Stimulated activated CD8-positive, alpha-beta memory T cell treated with anti-CD3 and anti-CD28 coated beads, Interleukin-15, amount 100 ng/mL, for 24 hours (primary cell): ENCODE results near the gene TACSTD2.
"Not testable (repeated sequence)": the region's sequence is repeated elsewhere in the genome, so short reads cannot be mapped to it uniquely, and the experiment has no call there.

ENCODE experiments used
- DNase-seq: peaks from one replicate; pipeline ENCODE4 v3.0.0-alpha.2; 2020; ENCODE audit warnings: low read depth

The TACSTD2 gene

DNA sequence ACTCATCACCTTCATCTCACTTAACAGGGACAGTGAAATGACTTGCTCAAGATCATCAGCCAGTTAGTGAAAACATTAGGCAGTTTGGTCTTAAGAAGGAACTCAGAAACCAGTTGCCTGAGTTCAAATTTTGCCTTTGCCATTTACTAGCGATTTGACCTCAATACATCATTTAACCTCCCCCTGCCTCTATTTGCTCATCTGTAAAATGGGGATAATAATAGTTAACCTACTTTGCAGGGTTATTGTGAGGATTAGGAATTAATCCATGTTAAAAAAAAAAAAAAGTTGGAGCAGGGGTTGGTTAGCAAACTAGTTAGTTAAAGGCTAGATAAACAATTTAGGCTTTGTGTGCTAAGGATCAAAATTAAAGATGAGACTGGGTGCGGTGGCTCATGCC is 10.6 kb upstream of the TACSTD2 start:
- no peak for DNase-seq

DNA sequence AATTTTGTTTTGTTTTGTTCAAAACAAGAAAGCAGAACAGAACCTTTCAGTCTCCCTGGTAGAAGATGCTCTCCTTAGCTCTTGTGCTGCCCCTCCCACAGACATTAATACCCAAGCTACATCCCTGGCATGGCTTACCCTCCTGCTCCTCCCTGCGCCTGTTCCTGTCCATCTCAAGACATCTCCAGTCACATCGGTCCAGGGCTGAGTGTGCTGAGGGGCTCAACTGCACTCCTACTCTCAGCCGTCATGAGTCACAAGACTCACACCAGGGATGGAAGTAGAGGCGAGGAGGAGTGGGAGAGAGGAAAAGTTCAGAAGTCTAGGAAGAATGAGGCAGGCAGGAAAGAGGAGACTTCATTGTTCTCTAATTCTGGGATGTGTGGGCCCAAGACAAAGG is 9.2 kb upstream of the TACSTD2 start:
- no peak for DNase-seq

GRCh38 chr1:58585581-58586151 is 8.6 kb upstream of the TACSTD2 start:
- DNase-seq, result no peak

DNA sequence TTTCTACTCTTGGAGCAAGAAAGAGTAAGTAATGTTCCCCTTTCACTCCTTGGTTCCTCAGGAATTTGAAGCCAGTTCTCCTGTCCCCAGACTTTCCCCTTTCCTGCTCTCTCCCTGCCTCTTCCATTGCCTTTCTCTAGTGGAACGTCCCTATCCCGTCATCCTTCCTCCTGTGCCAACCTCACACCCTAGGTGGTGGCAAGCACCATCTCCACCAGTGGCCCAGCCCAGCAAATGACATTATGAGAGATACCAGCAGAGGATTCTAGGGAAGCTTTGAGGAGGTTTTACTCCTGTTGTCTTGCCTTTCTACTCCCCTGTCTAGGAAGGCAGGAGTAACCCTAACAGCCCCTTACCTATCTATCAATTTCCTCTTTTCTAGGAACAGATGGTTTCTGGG is 8.1 kb upstream of the TACSTD2 start:
- DNase-seq, result no peak

DNA sequence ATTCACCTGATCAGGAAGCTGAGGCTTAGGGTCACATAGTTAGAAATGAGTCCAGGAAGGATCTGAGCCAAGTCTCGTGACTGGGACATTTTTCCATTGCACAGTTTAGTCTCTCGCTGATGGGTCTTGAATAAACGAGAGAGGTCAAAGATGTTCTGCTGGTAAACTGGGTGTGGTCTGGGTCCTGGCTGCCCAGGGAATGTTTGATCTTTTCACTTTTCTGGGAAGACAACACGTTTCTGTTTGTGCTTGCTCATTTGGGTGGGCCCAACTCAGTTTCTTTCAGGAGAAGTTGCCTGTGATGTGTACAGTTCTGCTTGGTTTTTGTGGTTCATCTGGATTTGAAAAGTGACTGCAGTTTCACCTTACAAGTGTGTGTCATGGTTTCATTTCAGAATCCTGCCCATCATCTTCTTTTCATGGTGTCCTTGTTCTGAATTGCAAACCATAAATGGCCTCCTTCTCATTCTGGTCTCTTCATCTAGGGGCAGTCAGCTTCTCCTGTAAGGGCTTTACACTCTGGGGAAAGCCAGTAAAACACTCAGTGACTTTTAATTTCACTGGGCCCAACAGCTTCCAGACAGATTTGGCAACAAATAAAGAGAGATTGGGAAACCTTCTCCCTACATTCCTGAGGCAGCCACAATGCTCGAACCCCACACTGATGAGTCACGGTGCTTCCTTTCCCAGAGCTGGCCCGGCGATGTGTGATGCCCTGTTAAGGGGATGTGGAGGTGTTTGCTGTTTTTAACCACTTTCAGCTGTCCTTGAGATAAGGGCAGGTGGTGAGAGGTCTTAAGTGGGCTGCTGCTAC is 7.2 kb upstream of the TACSTD2 start:
- no peak for DNase-seq

- no peak for DNase-seq
Measured at GRCh38 chr1:58583496-58583895, 6.4 kb upstream of the TACSTD2 start.

DNA sequence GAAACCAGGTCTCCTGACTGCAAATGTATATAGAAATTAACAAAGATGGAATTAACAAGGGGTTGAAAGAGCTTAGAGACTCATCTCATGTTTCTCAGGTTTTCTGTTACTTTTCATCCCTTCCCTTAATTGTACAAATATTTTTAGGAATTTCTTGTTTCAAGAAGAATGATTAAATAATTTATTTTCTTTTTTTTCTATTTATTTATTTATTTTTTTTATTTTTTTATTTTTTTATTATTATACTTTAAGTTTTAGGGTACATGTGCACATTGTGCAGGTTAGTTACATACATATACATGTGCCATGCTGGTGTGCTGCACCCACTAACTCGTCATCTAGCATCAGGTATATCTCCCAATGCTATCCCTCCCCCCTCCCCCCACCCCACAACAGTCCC is 5.1 kb upstream of the TACSTD2 start:
- not testable (repeated sequence) for DNase-seq

DNA sequence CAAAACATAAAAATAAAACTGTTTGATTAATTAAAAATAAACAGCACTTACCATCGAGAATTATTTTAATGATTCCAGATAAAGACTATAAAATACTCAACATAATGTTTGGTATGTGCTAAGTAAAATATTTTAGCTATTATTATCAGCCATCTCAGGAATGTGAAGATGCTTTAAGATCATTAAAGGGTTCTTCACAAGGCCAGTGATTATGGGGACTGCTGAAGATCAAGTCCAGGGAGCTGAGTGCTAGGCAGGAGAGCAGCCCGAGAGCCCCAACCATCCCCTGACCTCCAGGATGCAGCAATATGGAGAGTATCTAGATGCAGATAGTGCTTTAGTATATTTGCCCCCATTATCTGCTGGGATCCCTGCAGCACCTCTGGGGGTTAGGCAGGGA is 4.6 kb upstream of the TACSTD2 start:
- no peak for DNase-seq

GRCh38 chr1:58580186-58580585 is 3.1 kb upstream of the TACSTD2 start:
- no peak for DNase-seq

DNA sequence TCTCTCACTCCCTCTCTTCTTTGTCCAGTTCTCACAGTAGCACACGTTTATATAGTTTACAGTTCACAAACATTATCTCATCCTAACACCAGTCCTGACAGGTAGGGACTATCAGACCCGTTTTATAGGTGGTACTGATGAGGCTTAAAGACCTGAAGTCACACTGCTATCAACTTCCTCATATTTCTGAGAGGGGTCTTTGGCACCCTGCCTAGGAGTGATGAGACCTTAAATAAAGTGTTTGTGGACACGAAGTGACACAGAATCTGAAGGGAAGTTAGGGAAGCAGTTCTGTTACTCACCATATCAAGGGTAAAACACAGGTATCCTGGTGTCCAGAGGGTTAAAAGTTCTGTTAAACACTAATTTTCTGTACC is 590 bp upstream of the TACSTD2 start:
- no peak for DNase-seq

GRCh38 chr1:58576325-58576726 is 726 bp downstream of the TACSTD2 start:
- no peak for DNase-seq

- DNase-seq, result no peak
Measured at GRCh38 chr1:58575551-58576324, 1.3 kb downstream of the TACSTD2 start.

DNA sequence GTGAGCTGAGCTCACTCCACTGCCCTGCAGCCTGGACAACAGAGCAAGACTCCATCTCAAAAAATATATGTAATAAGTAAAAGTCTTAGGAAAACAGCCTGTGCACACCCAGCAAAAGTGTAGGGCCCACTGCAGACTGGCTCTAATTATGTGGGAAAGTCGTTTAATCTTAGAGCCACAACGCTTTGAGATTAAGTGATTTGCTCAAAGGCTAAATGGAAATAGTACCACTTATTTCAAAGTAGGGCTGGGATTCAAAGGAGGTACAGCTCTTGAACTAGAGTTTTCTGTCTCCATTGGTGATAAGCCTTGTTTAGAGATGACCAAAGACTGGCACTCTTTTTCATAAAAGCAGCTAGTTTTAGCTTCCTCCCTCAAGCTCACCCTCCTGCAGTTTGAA is 2.2 kb downstream of the TACSTD2 start:
- DNase-seq, result no peak

- DNase-seq, result no peak
Measured at GRCh38 chr1:58573705-58574591, 3.1 kb downstream of the TACSTD2 start.

- no peak for DNase-seq
Measured at GRCh38 chr1:58573138-58573537, 3.9 kb downstream of the TACSTD2 start.

DNA sequence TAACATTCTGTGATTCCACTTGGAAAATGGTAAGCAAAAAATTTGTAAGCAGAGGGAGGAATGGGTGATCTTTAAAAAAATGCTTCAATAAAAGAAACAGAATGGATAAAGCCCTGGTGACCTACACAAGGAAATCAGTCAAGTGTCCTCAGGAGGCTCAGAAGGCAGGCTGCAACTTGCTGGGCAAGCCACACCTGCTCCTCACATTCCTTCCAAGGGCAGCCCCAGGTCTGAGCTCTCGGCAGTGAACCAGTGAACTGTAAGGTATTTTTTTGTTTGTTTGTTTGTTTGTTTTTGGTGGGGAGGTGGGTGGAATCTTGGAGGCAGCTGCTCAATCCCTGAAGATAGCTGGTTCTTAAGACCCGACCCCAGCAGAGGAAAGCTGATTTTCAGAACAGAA is 4.4 kb downstream of the TACSTD2 start:
- no peak for DNase-seq

DNA sequence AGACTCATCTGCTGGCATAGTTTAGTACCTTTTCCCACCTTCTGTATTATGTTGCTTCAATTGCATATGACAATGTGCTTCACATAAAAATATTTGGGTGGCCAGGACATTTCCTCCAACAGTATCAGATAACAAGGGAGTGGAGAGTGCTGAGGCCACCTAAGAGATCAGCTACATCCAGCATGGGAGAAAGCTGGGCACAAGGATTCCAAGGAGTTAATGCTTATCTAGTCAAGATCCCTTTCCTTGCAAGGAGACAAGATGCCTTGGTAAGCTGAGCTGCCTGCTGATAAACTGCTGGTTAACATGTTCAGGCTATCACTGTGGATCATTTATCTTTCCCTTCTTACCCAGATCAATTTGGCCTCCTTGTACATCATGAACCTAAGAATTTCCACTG is 5.4 kb downstream of the TACSTD2 start:
- no peak for DNase-seq

DNA sequence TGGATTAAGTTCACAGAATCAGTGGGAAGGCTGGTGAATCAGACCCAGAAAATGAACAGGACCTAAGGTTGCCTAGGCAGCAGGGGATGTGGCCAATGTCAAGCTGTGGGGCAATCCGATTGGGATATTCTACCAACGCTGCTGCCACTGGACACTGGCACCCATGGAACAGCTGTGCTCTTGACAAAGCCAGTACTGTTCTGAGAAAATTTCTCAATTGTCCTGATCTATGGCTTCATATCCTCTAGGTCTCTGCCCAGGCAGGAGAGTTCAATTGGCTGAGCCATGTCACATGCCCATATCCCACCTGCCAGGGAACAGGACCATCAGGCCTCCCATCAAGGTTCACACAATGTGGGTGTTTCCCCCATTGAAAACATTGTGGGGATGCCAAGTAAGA is 6.2 kb downstream of the TACSTD2 start:
- no peak for DNase-seq

DNA sequence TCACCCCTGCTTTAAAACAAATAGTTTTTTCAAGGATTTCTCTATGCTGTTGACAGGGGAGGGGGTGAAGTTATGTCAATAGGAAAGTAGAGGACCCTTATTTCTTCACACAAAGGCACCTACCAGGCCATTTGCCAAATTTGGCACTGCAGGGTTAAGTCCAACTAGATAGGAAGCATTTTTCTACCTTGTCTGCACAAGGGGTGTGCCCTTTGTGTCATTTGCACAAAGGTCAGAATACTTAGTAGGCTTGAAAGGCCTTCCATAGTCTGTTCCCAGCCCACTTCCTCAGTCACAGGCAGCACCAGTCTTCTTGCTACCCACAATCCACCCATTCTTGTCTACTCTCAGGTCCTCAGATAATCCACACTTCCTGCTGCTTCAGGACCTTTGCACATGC is 7.0 kb downstream of the TACSTD2 start:
- no peak for DNase-seq

DNA sequence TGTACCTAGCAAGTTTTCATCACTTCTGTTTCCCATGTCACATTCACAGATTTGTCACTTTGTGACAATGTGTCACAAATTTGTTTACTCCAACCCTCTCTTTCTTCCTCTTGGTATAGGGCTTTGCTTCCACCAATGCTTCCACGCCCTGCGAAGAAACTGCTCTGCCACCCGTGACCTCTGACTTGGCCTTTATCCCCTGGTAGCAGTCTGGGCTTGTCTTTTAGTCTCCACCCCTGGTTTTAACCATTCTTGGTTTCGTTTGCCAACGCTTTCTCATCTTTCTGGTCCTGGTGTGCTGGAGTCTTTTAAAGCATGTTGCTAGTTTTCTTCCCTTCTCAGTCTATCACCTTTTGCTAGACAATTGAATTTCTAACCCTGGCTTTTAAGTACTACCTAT is 8.1 kb downstream of the TACSTD2 start:
- no peak for DNase-seq

GRCh38 chr1:58568271-58568860 is 8.7 kb downstream of the TACSTD2 start:
- DNase-seq, result no peak

DNA sequence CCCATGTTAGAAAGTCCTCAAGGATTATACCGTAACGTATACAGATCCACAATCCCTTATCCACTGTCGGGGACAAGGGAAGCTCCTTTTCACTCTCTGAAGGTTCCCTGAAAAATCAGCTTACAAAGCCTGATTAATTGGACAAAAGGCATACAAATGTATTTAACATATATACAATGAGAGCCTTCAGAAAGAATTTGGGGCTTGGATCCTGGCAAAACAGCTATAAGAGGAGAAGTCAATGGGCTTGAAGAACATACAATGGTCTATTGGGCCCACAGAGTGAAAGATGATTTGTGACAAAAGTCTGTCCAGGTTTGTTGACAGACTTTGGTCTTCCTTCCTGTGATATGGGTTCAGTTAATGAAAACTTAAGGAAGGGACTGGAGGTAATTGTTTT is 10.7 kb downstream of the TACSTD2 start:
- no peak for DNase-seq
